NCI-H2107 (cell line): ENCODE results near the gene CFAP99.

Experiments used
- DNase-seq: peaks from one replicate; lab custom pipeline; 2025; lab: John Stamatoyannopoulos, UW

The CFAP99 gene

GRCh38 chr4:2412534-2412884, 6.2 kb upstream of the CFAP99 start:
- DNase-seq = no peak

DNA sequence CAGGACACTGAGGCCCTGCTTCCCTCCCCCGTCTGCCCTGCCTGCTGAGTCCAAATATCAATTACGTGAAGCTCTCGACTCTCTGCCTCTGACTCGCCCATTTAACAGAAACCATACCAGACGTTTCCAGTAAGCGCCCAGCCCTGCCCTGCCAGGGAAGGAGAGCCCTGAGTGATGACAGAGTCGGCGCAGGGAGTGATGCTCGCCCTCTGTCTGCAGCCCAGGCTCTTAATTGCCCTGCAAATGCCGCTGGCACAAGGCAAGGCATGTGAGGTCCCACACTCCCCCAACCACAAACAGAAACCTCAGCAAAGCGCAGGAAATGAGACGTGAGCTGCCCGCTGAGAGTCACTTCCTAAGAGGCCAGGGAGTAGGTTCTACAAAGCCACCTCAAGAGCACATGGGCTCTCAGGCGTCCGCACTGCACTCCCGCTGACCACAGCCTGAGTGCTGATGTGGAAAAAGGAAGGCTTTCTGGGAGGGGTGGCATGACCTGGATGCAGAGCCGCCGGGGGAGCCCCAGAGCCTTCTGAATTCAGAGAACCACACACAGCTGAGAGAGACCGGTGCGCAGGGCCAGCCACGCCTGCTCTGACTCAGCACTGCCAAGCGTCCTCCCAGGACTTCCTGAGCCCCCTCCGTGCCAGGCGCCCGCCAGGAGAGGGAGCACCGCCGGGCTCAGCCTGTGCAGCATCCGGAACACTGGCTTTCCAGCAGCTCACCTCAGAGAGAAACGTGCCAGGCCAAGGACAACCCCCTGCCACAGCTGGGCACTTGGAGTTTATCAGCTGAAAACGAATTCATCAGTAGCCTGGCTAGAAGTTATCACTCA, 5.7 kb upstream of the CFAP99 start:
- no peak for DNase-seq

DNA sequence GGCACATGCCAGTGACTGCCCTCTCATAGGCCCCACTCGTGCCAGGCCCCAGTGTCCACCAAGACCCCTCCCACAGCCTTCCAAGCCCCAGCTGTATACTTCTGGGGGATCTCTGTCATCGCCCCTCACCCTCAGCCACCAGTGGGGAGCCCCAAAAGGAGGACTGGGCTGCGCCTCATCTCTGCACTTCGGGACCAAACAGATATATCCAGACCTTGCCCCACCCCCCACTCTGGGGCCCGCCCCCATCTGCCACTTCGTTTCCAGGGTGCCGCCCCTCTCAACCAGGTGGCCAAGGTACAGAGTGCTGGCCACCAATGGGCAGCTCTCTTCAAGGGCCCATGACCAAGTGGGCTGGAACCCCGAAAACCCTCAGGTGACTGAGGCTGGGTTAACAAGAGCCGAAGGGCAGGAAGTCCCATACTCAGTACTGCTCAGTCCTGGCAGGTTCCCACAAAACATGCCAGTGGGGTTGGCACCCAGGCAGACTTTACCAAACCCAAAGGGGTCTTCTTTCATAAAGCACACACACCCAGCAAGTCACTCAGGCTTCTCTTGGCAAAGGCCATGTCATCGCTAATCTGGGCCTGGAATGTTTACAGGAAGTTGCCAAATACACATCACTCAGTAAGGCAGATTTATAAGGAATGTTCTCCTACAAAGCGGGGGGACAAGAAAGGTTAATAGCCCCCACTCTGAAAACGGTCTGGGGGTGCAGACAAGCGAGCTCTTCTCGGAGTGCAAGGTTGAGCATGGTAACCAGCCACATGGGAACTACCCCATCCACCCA, 4.7 kb upstream of the CFAP99 start:
- no peak for DNase-seq

GRCh38 chr4:2415213-2415612, 3.5 kb upstream of the CFAP99 start:
- no peak for DNase-seq

DNA sequence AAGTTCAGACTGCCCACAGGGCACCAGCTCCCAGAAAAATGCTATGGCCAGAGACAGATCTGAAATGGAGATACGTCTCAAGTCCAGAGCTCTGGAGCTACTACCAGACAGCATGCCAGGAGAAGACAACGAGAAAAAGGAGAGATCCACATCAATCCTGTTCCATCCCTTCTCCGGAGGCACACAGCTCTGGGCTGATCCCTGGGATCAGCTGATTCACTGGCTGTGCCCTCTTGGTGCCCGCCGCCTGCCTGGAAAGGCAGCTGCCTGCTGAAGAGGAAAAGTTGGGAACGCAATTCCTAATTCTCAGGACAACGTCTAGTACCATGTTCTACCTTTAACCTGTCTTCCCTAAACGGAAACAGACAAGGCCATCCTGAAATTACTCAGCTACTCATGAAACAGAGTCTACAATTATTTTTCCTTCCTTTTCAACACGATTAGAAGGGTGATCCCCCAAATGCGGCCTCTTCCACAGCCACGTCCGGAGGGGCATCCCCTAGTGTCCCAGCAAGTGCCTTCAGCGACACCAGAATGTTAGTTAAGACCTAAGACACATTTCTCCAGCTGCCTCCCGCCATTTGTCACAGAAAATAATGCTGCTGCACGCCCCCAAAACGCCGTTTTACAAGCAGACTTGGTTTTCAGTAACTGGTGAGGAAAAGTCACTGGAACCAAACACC, 2.7 kb upstream of the CFAP99 start:
- no peak for DNase-seq

- no peak for DNase-seq
Observed at GRCh38 chr4:2416564-2417225, 2.1 kb upstream of the CFAP99 start.

DNA sequence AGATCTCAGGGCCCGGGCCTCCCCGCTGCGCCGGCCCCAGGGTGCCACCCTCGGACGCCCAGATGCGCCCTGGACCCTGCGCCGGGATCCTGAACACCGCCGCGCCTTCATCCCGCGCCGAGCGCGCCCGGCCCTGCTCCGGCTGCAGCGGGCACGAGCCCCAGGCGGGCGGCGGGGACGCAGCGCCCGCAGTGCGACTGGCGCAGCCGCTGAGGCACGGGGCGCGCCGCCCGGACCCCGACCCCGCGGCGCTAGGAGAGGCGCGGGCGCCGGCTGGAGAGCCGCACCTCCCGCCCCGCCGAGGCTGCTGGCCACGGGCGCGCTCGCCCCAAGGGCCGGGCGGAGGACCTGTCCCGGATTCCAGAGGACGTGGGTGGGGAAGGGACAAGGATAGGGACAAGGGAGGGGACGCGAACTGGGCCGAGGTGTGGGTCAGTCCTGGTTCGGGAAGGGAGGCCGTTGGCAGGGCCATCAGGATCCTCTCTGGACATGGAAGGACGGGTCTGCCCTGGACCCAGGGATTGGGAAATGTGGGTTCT, 1.5 kb upstream of the CFAP99 start:
- DNase-seq = no peak

DNA sequence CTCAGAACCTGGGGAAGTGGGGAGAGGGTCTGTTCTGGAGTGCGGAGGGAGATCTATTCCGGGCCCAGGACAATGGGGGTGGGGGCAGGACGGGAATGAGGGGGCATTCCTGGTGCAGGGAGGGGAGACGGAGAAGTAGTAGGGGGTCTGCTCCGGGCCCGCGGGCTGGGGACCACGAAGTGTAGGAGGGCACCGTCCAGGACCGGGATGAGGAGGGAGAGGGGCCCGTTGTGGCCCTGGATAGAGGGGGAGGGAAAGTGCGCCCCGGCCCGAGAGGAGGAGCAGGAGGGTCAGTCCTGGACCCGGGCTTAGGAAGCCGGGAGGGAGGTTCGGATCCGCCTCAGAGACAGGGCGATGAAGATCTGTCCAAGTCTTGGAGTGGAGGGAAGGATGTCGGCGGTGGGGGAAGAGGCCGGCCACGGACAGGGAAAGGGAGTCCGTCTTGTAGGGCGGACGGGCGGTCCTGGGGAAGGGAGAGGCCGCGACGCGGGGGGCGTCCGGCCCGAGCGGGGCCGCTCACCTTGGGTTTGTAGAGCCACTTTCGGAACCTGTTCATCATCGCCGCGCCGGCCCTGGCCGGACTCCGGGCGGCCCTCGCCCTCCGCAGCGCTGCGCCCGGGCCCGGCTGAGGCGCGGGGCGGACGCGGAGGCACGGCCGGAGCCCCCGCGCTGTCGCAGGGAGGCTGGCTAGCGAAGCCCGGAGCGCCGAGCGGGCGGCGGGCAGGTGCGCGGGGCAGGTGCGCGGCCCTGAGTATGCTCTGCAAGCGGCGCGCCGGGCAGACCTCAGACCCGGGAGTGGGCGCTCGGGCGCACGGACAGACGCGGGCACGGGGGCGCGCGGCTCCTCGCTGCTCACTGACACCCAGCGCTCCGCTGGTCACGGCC, 748 bp upstream of the CFAP99 start, which contains the start of gene ZFYVE28:
Gene ZFYVE28, minus strand, starts transcription at position 881 of the 885 bp plus-strand sequence. Its CDS starts 322 bp downstream, at position 559.
- no peak for DNase-seq

- DNase-seq = no peak
Observed at GRCh38 chr4:2419814-2420213, 1.1 kb downstream of the CFAP99 start.

GRCh38 chr4:2421928-2422327, 3.2 kb downstream of the CFAP99 start:
- no peak for DNase-seq

DNA sequence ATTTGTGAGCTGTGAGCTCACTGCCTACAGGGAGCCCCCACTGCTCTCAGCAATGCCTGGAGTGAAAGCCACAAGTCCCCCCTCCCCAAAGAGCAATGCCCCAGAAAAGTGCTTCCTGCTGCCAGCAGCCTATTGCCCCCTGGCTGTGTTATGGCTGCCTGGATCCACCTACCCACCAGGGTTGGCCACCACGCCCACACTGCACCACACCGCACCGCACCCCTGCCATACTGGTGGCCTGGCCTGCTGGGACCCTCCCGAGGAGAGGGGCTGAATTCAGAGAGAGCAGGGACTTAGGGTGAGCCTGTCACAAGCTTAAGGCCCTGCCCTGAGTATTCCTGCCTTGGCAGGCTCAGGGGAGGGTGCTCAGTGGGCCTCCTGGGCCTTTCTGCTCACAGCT, 4.3 kb downstream of the CFAP99 start:
- DNase-seq = no peak

DNA sequence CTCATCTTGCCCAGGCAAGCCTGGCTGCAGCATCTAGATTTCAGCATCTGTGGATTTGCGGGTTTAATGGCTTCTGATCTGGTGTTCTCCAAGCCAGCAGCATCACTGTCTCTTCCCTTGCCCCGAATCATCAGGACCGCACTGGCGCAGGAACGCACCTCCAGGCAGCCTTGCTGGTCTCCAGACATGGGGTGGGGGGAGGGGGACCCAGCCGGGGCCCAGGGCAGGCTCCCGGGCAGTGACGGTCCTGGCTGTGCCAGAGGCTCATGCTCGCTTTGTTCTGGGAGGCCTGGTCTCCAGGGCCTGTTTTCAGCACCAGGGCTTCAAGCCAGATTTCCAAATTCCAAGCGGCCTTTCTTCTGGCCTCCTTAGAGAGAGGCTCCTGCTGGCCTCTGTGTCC, 4.9 kb downstream of the CFAP99 start:
- DNase-seq = no peak

GRCh38 chr4:2424581-2424980, 5.8 kb downstream of the CFAP99 start:
- no peak for DNase-seq

GRCh38 chr4:2425386-2426068, 6.8 kb downstream of the CFAP99 start:
- no peak for DNase-seq

DNA sequence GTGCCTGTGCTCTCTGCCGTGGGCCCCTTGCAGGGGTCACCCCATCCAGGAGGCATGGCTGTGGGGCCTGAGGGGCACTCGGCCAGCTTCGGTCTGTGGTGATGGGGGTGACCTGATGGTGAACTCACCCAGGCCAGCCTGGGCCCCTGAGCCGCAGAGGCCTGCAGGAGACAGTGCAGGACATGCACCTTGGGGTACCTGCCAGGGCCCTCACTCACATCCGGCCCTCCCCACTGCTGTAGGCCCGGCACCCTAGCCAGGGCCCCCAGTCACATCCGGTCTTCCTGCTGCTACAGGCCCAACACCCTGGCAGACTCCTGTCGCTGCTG, 7.3 kb downstream of the CFAP99 start:
- DNase-seq = no peak

GRCh38 chr4:2426711-2427275, 8.0 kb downstream of the CFAP99 start:
- DNase-seq = no peak

- no peak for DNase-seq
Observed at GRCh38 chr4:2427383-2428334, 8.9 kb downstream of the CFAP99 start.

- no peak for DNase-seq
Observed at GRCh38 chr4:2428496-2429213, 9.9 kb downstream of the CFAP99 start.
